Measurements from ENCODE around the gene KRTAP12-3. TPM values are rescaled to one million over a fixed set of nuclear protein-coding genes. Genes with fewer than 3 reads are reported as not detected.
"Not testable (repeated sequence)": the region's sequence is repeated elsewhere in the genome, so short reads cannot be mapped to it uniquely, and the experiment has no call there.

KRTAP12-3 gene
- polyA plus RNA-seq, 1 donor: not detected

DNA sequence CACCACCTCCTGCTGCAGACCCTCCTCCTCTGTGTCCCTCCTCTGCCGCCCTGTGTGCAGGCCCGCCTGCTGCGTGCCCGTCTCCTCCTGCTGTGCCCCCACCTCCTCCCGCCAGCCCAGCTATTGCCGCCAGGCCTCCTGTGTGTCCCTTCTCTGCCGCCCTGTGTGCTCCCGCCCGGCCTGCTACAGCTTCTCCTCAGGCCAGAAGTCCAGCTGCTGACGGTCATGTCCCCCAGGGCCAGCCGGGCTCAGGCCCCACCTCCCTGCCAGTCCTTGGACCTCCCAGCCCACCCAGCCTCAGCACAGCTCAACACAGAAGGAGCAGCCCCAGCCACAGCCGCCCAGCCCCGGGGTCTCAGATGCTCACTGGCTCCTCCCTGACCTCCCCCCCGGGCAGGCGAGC lies 29.9 kb upstream of the KRTAP12-3 start:
- not testable (repeated sequence) for DNase-seq

DNA sequence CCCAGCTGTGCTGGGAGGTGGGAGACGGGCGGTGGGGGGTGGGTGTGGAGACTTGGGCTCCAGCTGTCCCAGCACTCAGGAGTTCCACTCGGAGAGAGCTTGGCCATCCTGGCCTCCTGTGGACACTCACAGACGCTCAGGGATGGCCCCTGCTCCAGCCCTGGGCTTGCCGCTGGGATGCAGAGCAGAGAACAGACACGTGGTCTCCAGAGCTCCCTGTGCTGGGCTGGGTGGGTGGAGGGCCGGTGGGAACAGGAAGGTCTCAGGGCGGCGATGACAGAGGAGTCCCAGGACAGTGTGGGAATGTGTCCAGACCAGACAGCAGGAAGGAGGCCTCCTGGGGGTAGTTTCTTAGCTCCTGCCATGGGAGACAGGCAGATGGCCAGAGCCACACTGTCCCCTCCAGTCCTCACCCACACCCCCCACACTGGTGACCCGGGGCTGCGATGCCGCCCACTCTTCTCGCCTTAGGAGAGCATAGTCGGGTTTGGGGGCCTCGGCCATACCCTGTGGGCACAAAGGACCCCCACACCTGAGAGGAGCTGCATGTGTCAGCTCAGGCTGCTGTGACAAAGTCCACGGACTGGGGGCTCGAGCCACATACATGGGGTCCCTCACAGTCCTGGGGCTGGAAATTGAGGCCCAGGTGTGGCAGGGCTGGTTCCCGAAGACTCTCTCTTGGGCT lies 28.9 kb upstream of the KRTAP12-3 start:
- DNase-seq: no peak

DNA sequence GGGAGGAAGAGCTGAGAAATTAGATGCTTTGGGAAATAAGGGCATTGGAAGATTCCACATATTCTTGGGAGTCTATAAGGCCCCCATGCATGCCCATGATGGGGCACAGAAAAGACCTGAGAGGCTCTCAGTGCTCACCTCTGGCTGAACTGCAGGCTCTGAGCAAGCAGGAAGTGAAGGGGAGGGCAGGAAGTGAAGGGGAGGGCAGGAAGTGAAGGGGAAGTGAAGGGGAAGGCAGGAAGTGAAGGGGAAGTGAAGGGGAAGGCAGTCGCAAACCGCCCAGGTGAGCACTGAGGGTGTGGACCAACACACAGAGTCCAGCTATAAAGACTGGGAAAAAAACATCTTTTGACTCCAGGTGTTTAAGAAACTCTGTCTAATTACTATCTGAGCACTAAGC lies 27.3 kb upstream of the KRTAP12-3 start:
- no peak for DNase-seq

DNA sequence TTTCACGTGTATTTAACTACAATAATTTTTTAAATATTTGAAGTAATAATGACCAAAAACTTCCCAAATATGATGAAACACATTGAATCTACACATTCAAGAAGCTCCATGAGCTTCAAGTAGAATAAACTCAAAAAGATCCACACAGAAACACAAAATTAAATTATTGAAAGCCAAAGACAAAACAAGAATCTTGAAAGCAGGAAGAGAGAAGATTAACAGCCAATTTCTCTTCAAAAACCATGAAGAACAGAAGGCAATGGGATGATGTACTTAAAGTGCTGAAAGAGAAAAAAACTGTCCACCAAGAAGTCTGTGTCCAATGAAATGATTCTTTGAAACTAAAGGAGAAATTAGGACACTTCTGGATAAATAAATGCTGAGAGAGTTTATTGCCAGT lies 25.7 kb upstream of the KRTAP12-3 start:
- no peak for DNase-seq

DNA sequence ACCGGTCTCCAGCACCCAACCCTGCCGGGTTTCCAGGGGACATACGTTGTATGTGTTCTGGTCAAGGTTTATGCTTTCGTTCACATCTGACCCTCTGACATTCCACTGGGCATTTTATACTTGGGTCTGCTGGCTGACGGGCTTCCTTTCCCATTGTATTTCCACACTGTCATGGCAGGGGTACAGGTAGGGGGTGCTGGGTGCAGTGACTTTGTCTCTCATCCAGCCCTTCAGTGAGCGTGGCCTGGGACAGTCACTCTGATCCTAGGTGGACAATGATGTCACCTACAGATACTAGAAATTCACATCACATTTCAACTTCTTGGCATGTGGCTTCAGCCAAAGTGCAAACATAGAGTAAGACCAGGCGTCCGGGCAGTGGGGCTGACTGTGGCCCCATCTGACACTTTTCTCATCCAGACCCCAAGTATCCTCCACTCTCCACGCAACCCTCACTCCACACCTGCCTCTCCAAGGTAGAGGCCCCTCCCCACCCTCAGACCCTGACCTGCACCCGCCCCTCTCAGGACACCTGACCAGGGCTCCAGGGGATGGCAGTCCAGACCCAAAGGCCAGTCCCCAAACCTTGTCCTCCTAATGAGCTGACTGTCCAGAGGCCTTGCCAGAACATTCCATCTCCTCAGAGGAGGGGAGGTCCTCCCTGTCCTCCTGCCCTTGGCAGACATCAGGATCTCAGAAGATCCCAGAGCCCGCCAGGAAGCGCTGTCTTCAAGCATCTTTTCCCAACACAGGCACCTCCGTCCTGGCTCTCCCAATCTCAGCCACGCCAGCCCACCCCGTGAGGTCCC lies 21.3 kb upstream of the KRTAP12-3 start:
- no peak for DNase-seq

DNA sequence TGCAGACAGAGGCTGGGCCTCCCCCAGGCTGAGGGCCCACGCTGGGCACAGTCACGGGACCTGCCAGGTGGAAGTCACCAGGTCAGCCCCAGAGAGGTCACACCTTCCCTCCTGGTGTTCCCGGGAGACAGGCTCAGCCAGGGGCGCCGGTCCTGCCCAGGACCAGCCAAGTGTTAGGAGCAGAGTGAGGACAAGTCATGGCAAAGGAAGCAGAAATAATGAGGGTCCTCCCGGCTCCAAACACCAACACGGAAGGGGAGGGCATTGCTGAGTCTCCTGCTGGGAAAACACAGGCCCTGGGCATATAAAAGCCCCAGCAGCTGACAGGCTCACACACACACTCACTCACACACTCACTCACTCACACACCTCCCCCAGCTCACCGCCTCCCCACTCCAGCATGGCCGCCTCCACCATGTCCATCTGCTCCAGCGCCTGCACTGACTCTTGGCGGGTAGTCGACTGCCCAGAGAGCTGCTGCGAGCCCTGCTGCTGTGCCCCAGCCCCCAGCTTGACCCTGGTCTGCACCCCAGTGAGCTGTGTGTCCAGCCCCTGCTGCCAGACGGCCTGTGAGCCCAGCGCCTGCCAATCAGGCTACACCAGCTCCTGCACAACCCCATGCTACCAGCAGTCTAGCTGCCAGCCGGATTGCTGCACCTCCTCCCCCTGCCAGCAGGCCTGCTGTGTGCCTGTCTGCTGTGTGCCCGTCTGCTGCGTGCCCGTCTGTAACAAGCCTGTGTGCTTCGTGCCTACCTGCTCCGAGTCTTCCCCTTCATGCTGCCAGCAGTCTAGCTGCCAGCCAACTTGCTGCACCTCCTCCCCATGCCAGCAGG lies 20.5 kb upstream of the KRTAP12-3 start, which contains the start of gene KRTAP10-10:
Gene KRTAP10-10, plus strand, starts transcription at position 339 of the 833 bp plus-strand sequence. Its CDS starts 62 bp downstream, at position 401.
- DNase-seq: no peak

DNA sequence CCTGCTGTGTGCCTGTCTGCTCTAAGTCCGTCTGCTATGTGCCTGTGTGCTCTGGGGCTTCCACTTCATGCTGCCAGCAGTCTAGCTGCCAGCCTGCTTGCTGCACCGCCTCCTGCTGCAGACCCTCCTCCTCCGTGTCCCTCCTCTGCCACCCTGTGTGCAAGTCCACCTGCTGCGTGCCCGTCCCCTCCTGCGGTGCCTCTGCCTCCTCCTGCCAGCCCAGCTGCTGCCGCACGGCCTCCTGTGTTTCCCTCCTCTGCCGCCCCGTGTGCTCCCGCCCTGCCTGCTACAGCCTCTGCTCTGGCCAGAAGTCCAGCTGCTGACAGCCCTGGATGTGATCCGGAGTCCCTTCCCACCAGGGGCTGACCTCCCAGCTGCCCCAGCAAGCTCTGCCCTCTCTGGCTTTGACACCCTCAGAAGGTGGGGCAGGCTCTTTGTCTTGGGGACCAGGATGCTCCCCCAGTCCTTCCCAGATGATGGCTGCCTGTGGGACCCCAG lies 19.8 kb upstream of the KRTAP12-3 start:
- not testable (repeated sequence) for DNase-seq

DNA sequence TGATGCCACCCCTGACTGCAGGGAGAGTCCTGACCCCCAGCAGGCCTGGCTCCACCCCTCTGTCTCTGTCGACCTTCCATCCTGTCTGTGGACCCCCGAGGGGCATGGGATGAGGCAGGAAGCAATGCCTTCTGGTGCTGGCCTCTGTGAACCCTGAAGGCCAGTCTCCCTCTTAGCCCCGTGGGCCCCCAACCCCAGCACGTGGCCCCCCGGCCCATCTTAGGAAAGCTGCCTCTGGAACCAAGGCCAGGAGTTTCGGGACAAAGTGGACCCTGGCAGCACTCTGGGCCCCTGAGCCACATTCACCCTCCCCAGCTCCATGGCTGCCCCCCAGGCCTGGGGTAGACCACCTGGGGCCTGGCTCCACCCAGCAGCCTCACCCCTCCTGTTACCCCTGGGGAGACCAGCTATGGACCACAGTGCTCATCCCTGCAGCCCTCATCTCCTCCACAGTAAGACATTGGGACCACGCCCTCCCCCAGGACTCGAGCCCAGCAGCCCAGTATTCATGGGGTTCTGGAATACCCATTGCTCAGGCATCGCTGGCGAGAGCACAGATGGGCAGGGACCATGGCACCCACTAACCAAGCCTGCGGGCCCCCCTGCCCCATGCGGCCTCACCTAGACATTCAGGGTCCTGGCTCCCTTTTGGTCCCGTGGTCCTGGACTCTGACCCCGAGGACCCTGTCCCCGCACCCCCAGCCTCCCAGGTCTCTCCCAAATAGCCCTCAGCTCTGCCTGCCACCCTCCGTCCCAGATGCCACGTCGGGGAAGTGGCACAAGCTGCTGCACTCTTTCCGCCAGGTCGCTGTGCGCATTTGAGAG lies 19.0 kb upstream of the KRTAP12-3 start:
- DNase-seq: not testable (repeated sequence)

DNA sequence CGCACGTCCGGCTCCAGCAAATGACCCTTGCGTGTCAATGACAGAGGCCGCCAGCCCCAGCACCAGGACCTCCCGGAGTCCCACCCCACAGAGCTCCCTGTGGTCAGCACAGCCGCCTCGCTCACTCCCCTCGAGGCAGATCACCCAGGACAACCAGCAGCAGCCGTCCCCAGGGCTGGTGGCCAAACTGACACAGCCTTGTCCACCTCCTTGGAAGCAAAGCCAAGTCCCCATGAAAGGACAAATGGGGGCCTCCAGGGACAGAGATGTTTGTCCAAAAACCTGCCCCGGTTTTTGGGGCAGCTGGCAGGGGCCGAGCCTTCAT lies 18.4 kb upstream of the KRTAP12-3 start:
- no peak for DNase-seq

DNA sequence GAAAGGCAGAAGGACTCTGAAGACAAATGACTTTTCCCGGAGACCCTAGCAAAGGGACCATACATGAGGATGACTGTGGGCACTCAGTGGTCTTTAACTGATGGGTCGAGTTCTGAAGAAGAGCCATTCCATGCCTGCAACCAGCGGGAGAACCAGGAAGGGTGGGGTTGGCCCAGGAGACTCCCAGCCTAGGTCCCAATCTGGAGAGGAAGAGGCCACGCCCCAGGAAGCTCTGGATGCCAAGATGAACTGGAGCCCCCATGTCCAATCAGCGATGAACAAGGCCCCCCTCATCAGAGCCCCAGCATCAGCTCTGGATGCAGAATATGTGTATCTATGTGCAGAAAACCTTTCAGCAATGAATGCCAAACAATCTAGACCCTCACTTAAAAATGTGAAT lies 17.0 kb upstream of the KRTAP12-3 start:
- no peak for DNase-seq

DNA sequence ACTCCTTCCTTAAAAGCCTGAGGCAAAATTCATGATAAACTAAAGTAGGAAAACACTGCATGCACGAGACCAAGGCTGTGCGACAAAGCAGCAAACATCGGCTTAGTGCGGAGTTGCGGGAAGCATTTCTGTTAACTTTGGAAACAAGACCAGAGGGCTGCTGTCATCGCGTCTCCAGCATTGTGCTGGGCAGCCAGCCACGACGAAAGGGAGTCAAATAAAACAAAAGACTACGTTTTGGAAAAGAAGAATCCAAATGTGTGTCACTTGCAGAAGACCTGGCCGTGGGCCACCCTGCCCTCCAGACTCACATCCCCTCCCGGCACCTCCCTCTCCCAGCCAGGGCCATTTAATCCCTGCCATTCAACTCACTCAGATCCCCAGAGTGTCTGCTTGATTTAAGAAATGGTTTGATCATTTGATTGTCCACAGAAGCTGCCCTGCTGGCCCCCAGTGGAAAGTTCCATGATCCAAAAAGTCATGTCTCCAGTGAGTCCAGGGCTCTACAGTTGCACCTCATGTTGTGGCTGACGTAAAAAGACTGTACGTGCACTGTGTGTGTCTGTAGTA lies 13.9 kb upstream of the KRTAP12-3 start:
- no peak for DNase-seq

DNA sequence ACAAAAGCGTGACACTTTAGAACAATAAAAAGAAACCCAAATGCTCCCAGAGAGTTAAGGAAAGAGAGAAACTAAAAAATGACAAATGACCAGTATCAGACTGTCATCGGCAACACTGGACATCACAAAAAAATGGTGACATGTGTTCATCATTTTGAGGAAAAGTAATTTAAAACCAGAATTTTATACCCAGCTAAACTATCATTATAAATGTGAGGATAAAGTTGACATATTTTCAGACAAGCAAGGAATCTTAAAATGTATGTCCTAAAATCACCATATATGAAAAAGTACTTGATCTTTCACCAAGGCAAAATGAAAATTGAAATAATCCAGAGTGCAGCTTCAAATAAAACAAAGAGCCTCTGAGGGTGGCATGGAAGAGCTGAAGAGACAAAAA lies 12.9 kb upstream of the KRTAP12-3 start:
- no peak for DNase-seq

DNA sequence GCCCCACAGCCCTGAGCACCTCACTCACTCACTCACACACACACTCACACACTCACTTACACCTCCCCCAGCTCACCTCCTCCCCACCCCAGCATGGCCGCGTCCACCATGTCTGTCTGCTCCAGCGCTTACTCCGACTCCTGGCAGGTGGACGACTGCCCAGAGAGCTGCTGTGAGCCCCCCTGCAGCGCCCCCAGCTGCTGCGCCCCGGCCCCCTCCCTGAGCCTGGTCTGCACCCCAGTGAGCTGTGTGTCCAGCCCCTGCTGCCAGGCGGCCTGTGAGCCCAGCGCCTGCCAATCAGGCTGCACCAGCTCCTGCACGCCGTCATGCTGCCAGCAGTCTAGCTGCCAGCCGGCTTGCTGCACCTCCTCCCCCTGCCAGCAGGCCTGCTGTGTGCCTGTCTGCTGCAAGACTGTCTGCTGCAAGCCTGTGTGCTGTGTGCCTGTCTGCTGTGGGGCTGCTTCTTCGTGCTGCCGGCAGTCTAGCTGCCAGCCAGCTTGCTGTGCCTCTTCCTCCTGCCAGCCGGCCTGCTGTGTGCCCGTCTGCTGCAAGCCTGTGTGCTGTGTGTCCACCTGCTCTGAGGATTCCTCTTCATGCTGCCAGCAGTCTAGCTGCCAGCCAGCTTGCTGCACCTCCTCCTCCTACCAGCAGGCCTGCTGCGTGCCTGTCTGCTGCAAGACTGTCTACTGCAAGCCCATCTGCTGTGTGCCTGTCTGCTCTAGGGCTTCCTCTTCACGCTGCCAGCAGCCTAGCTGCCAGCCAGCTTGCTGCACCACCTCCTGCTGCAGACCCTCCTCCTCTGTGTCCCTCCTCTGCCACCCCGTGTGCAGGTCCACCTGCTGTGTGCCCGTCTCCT lies 11.1 kb upstream of the KRTAP12-3 start, which contains the start of gene KRTAP10-11:
Gene KRTAP10-11, plus strand, starts transcription at position 49 of the 856 bp plus-strand sequence. Its CDS starts 45 bp downstream, at position 94.
- not testable (repeated sequence) for DNase-seq

DNA sequence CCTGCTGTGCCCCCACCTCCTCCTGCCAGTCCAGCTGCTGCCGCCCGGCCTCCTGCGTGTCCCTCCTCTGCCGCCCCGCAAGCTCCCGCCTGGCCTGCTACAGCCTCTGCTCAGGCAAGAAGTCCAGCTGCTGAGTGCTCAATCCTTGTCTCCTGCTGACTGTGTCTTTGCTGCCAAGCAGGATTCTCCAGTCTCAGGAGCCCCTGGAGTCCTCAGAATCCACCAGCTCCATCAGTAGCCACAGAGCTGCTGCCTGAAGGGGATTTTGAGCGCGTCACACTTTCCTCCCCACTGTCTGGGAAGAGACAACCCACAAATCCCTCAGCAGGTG lies 10.5 kb upstream of the KRTAP12-3 start:
- DNase-seq: no peak

DNA sequence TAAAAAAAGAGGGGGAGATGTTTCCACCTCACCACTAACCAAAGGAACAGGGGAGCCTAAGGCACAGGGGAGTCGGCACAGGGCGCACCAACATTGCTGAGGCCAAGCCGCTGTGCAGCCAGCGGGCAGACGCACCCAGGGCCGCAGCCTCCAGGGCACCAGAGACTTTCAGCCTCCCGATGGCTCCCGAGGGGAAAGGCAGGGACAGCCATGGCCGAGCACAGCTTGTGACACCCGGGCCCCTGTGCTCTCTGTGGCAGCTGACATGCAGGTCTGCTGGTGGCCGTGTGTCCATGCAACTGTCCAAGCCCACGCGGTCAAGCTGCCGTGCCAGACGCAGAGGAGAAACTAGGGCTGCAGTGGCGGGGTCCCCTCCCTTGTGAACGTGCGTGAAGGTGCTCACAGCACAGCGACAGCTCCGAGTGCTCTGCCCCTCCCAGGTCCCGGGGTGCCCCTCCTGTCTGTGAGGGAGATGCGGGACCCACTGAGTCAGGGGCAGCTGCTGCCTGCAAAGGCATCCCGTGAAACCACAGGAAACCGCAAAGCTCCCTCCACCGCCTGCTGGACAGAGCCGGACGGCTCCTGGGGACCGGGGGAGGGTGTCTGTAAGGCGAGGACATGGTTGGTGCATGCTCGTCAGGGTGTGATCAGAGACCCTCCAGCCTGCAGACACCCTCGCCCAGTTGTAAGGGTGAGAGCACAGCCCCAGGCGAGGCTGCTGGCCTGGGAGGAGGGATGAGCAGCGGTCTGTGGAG lies 9.0 kb upstream of the KRTAP12-3 start:
- DNase-seq: no peak

DNA sequence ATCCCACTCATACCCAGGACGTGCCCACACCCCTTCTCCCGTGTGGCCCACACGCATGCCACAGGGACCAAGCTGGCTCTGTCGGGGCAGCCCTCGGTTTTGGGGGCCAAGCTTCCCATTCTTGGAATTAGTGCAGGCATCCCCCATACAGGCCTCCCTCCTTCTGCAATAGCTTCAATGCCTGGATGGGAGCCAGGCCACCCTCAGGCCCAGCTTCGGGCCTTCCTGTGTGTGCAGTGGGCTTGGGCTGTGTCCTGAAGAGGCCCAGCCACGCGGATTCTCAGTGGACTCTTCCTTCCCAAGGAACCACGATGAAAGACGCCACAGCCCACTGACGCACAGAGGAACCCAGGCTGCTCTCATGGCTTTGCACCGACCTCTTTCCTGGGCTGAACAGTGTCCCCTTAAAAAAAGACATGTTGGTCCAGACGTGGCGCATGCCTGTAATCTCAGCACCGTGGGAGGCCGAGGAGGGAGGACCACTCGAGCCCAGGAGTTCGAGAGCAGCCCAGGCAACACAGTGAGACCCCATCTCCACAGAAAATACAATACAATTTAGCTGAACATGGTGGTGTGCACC lies 8.1 kb upstream of the KRTAP12-3 start:
- no peak for DNase-seq

DNA sequence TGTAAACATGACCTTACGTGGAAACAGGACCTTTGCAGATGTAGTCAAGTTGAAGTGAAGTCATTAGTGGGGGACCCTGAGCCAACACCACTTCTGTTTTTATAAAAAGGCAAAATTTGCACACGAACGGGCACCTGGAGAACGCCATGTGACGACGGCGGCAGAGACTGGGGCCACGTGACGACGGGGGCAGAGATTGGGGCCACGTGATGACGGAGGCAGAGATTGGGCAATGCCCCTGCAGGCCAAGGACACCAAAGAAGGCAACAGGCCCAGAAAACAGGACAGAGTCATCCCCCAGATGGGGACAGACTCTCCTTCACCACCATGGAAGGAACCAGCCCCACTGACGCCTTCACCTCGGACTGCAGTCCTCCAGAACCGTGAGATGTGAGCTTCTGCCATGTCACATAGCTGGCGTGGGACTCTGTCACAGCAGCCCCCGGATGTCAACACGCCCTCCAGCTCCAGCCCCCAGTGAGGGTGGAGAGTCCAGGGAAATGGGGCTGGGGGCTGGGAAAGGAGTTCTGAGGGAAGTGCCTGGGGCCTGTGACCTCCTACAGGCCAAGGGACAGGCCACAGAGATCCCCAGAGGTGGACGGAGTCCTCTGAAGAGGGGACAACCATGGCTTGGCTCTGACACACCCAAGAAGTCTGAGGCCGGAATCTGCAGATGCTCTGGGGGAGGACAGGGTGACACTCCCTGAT lies 7.3 kb upstream of the KRTAP12-3 start:
- no peak for DNase-seq

DNA sequence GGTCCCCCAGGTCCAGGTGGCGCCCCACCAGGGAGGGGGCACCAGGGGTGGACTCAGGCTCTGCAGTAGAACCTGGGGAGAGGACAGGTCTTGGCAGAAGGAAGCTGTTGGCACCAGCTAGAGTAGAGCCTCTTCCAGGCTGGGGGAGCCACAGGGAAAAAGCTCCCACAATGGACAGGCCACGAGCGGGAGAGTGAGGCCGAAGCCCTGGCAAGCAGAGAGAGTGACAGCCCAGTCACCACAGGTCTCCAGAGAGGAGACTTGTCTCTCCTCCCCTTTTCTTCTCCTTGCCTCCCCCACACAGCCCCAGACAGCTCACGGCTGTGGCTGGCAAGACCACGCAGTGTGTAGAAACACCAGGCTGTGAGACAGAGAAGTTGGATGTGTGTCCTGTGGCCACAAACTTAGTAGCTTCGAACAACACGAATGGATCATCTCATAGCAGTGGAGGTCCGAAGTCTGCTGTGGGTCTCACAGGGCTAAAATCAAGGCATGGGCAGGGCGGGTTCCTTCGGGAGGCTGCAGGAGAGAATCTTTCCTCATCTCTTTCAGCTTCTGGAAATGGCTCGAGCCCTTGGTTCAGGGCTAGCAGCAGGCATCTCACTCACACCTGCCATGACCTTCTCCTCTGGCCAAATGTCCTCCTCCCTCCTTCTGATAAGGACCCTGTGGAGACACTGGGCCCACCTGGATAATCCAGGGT lies 6.6 kb upstream of the KRTAP12-3 start:
- DNase-seq: no peak
